ENCODE measurements around the gene LTBP2.

The LTBP2 gene

GRCh38 chr14:74638966-74639365, 26.9 kb upstream of the LTBP2 start:
- H3K27ac ChIP-seq (ENCODE audit: low read length): no peak overlapping the region
- no peaks in the 10 kb centered on the region for H4K20me1 ChIP-seq (ENCODE audit: insufficient read depth, low read length)
- H3K4me3 ChIP-seq (ENCODE audit: low read length): no peak overlapping the region
- no peak overlapping the region for H3K4me2 ChIP-seq (ENCODE audit: low read depth, low read length)
- no peak overlapping the region for H2AFZ ChIP-seq (ENCODE audit: low read length)
- no peak for DNase-seq
- no peaks in the 10 kb centered on the region for H3K79me2 ChIP-seq (ENCODE audit: low read length)
- no peaks in the 10 kb centered on the region for H3K9me2 ChIP-seq (replicated peaks; ENCODE audit: insufficient read depth, low read length)
- no peaks in the 10 kb centered on the region for H3K9me3 ChIP-seq (replicated peaks; ENCODE audit: insufficient read depth, low read length)
- H3K4me1 ChIP-seq (ENCODE audit: low read length): no peaks in the 10 kb centered on the region
- H3K9ac ChIP-seq (ENCODE audit: low read length): no peak overlapping the region
- TF ChIP-seq EZH2phosphoT487 (IDR thresholded peaks at IDR 0.05; ENCODE audit: low read length) (no peak), CTCF (IDR thresholded peaks at IDR 0.05; ENCODE audit: low read length) (no peak), EZH2 (optimal IDR thresholded peaks at IDR 0.05; ENCODE audit: low read depth, low read length) (no peak)
- no peaks in the 10 kb centered on the region for H3K36me3 ChIP-seq (replicated peaks; ENCODE audit: insufficient read depth, low read length)
- H3F3A ChIP-seq (ENCODE audit: insufficient read depth, low read length): no peaks in the 10 kb centered on the region
- H3K27me3 ChIP-seq (replicated peaks; ENCODE audit: insufficient read depth, low read length): no peaks in the 10 kb centered on the region

- no peak overlapping the region for H3K9ac ChIP-seq (ENCODE audit: low read length)
- no peak overlapping the region for H3K27ac ChIP-seq (ENCODE audit: low read length)
- no peaks in the 10 kb centered on the region for H3K9me2 ChIP-seq (replicated peaks; ENCODE audit: insufficient read depth, low read length)
- H2AFZ ChIP-seq (ENCODE audit: low read length): no peak overlapping the region
- H3K9me3 ChIP-seq (replicated peaks; ENCODE audit: insufficient read depth, low read length): no peaks in the 10 kb centered on the region
- no peak overlapping the region for H3K4me2 ChIP-seq (ENCODE audit: low read depth, low read length)
- TF ChIP-seq CTCF (IDR thresholded peaks at IDR 0.05; ENCODE audit: low read length) (no peak), EZH2 (optimal IDR thresholded peaks at IDR 0.05; ENCODE audit: low read depth, low read length) (no peak), EZH2phosphoT487 (IDR thresholded peaks at IDR 0.05; ENCODE audit: low read length) (no peak)
- H3K79me2 ChIP-seq (ENCODE audit: low read length): no peaks in the 10 kb centered on the region
- H3K27me3 ChIP-seq (replicated peaks; ENCODE audit: insufficient read depth, low read length): no peaks in the 10 kb centered on the region
- H3K4me1 ChIP-seq (ENCODE audit: low read length): no peaks in the 10 kb centered on the region
- no peaks in the 10 kb centered on the region for H3F3A ChIP-seq (ENCODE audit: insufficient read depth, low read length)
- no peak for DNase-seq
- no peak overlapping the region for H3K4me3 ChIP-seq (ENCODE audit: low read length)
- no peaks in the 10 kb centered on the region for H3K36me3 ChIP-seq (replicated peaks; ENCODE audit: insufficient read depth, low read length)
- H4K20me1 ChIP-seq (ENCODE audit: insufficient read depth, low read length): no peaks in the 10 kb centered on the region
These were observed 26.0 kb upstream of the LTBP2 start for GRCh38 chr14:74638066-74638465.

GRCh38 chr14:74637178-74637550, 25.1 kb upstream of the LTBP2 start:
- no peak for DNase-seq
- no peaks in the 10 kb centered on the region for H3K79me2 ChIP-seq (ENCODE audit: low read length)
- no peaks in the 10 kb centered on the region for H4K20me1 ChIP-seq (ENCODE audit: insufficient read depth, low read length)
- no peaks in the 10 kb centered on the region for H3K9me2 ChIP-seq (replicated peaks; ENCODE audit: insufficient read depth, low read length)
- no peak overlapping the region for H3K27ac ChIP-seq (ENCODE audit: low read length)
- no peaks in the 10 kb centered on the region for H3K4me1 ChIP-seq (ENCODE audit: low read length)
- no peaks in the 10 kb centered on the region for H3K27me3 ChIP-seq (replicated peaks; ENCODE audit: insufficient read depth, low read length)
- H3K4me3 ChIP-seq (ENCODE audit: low read length): no peak overlapping the region
- no peak overlapping the region for H3K4me2 ChIP-seq (ENCODE audit: low read depth, low read length)
- no peaks in the 10 kb centered on the region for H3F3A ChIP-seq (ENCODE audit: insufficient read depth, low read length)
- no peak overlapping the region for H3K9ac ChIP-seq (ENCODE audit: low read length)
- no peaks in the 10 kb centered on the region for H3K36me3 ChIP-seq (replicated peaks; ENCODE audit: insufficient read depth, low read length)
- no peak for TF ChIP-seq EZH2 (optimal IDR thresholded peaks at IDR 0.05; ENCODE audit: low read depth, low read length)
- no peak for TF ChIP-seq CTCF (IDR thresholded peaks at IDR 0.05; ENCODE audit: low read length)
- TF ChIP-seq EZH2phosphoT487 (IDR thresholded peaks at IDR 0.05; ENCODE audit: low read length): no peak
- no peaks in the 10 kb centered on the region for H3K9me3 ChIP-seq (replicated peaks; ENCODE audit: insufficient read depth, low read length)
- no peak overlapping the region for H2AFZ ChIP-seq (ENCODE audit: low read length)

All from MM.1S (cell line).